Fibroblast of skin of left quadriceps (primary cell): Measurements from ENCODE around the gene ZNF322.

ENCODE experiments used
- DNase-seq, 2 experiments: peaks; one replicate each; pipeline ENCODE4 v3.0.0-alpha.2; 2013; ENCODE audit warnings: low read depth in 2 of 2

ZNF322 gene

GRCh38 chr6:26592649-26593048 is 66.9 kb downstream of the ZNF322 start:
- DNase-seq = no peak

DNA sequence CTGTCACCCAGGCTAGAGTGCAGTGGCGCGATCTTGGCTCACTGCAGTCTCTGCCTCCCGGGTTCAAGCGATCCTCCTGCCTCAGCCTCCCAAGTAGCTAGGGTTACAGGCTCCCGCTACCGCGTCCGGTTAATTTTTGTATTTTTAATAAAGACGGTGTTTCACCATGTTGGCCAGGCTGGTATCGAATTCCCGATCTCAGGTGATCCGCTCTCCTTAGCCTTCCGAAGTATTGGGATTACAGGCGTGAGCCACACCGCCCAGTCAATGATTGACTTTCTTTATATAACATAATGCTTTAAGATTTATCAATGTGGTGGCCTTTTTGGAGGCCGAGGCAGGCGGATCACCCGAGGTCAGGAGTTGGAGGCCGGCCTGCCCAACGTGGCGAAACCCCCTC is 70.6 kb downstream of the ZNF322 start:
- DNase-seq = no peak
